ENCODE results near the gene RGSL1. TPM values are rescaled to one million over a fixed set of nuclear protein-coding genes. Genes with fewer than 3 reads are reported as not detected.

Gene RGSL1
- total and polyA plus RNA-seq, 2 of the 8 experiments (the other 6 are each of a cell fraction or from before 2014, with no cell fraction given), result not detected

DNA sequence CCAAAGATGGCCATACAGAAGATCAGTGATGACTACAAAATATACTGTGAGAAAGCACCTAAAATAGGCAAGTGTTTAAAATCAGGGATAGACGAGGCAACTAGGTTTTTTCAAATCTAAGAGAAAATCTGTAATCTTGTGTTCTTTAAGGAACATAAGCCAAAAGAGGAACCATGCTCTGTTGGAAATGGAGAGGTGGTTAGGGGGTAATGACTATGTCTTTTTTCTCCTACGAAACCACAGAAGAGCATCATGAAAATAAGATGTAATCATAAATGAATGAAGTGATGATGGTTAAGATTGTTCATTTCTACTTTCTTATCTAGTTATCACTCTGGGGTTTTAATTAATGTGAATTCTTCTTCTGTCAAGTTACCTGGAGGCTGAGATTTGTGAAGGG, 43.1 kb downstream of the RGSL1 start:
- Histone ChIP-seq H4K20me1 (replicated peaks in 1 of 2; ENCODE audit: control insufficient read depth in 1 of 2, insufficient read depth in 2 of 2, low read length in 2 of 2) (no peaks in the 10 kb centered on the region), H4K91ac (replicated peaks; ENCODE audit: insufficient read length, low read length) (no peak overlapping the region), H3K36me3 (ENCODE audit: control insufficient read depth in 2 of 4, insufficient read depth in 4 of 4, low read length in 3 of 4) (no peaks in the 10 kb centered on the region), H3K23ac (ENCODE audit: insufficient read length) (no peak overlapping the region), H3K4me1 (replicated peaks in 1 of 4; ENCODE audit: control insufficient read depth in 3 of 4, insufficient read depth in 4 of 4, low read length in 3 of 4) (no peaks in the 10 kb centered on the region), H2AFZ (ENCODE audit: low read length) (no peak overlapping the region), H3K14ac (ENCODE audit: insufficient read length) (no peak overlapping the region), H3K18ac (ENCODE audit: extremely low read depth, low read length) (no peak overlapping the region), H2AK5ac (ENCODE audit: low read depth, low read length) (no peak overlapping the region), H3K79me1 (ENCODE audit: low read depth, low read length) (no peaks in the 10 kb centered on the region), H4K8ac (ENCODE audit: extremely low read depth, insufficient read depth, low read length) (no peak overlapping the region), H3K56ac (replicated peaks; ENCODE audit: insufficient read length, low read depth, low read length) (no peak overlapping the region), H3K79me2 (ENCODE audit: control insufficient read depth in 1 of 2, insufficient read depth in 2 of 2, low read length in 2 of 2) (no peaks in the 10 kb centered on the region), H3K27ac (ENCODE audit: low read depth, low read length) (no peak overlapping the region), H2BK15ac (ENCODE audit: low read length) (no peak overlapping the region), H2BK20ac (ENCODE audit: low read length) (no peak overlapping the region), H3K9me3 (ENCODE audit: insufficient read depth in 2 of 2, low read depth in 1 of 2, low read length in 1 of 2) (no peaks in the 10 kb centered on the region), H2BK120ac (replicated peaks; ENCODE audit: low read depth, low read length) (no peak overlapping the region), H3K4me2 (ENCODE audit: insufficient read depth in 1 of 2, low read depth in 2 of 2, low read length in 2 of 2) (no peak overlapping the region), H2BK5ac (ENCODE audit: low read depth, low read length) (no peak overlapping the region), H3K4ac (replicated peaks; ENCODE audit: insufficient read length, low read depth, low read length) (no peak overlapping the region), H3K4me3 (ENCODE audit: extremely low read depth in 1 of 4, insufficient read depth in 2 of 4, low read depth in 3 of 4, low read length in 4 of 4) (no peak overlapping the region), H2BK12ac (ENCODE audit: low read depth, low read length) (no peak overlapping the region), H4K5ac (ENCODE audit: insufficient read length, low read depth, low read length) (no peak overlapping the region), H3K9ac (replicated peaks in 1 of 4; ENCODE audit: extremely low read depth in 1 of 4, low read depth in 3 of 4, low read length in 3 of 4) (no peak overlapping the region), H3K23me2 (ENCODE audit: low read depth, low read length) (no peaks in the 10 kb centered on the region), H3K27me3 (replicated peaks in 1 of 4; ENCODE audit: control insufficient read depth in 3 of 4, extremely low read depth in 1 of 4, insufficient read depth in 3 of 4, low read length in 3 of 4) (no peaks in the 10 kb centered on the region; a peak in 1 of 7 replicates)
- WGBS, 2 experiments (ENCODE audit: extremely low coverage in 1 of 2, insufficient coverage in 1 of 2, insufficient read length in 1 of 2, insufficient replicate concordance in 2 of 2, low coverage in 1 of 2, low lambda C conversion rate in 2 of 2, missing lambda C conversion rate in 1 of 2), result 85% methylated on average over 2 of the region's 2 CpGs; no CpG with 5 or more reads in 1 of the 2 experiments
- FAIRE-seq (no peak), DNase-seq (ENCODE audit: low read depth in 1 of 2, low spot score in 2 of 2) (no peak)
- ChIA-PET CTCF (ENCODE audit: partially characterized antibody) (interaction anchor here (0.6 to 2.0 kb wide), 2 partner anchors 9 to 152 kb away, joined by 4 to 8 read pairs; no protein-coding TSS in a partner anchor), POLR2A (ENCODE audit: partially characterized antibody) (no interaction called here)
- no peak for TF ChIP-seq SUZ12 (IDR thresholded peaks at IDR 0.05; ENCODE audit: low read length)
- no peak for TF ChIP-seq SIX5 (IDR thresholded peaks at IDR 0.05; ENCODE audit: low read depth, low read length)
- no peak for TF ChIP-seq JUND (IDR thresholded peaks at IDR 0.05; ENCODE audit: low read length)
- TF ChIP-seq NANOG (IDR thresholded peaks at IDR 0.05; ENCODE audit: insufficient read depth, low read depth, low read length, poor library complexity, severe bottlenecking), result no peak
- no peak for TF ChIP-seq RFX5 (IDR thresholded peaks at IDR 0.05; ENCODE audit: borderline replicate concordance, low read depth, low read length)
- TF ChIP-seq CHD2 (IDR thresholded peaks at IDR 0.05; ENCODE audit: low read length), result no peak
- no peak for TF ChIP-seq SP2 (IDR thresholded peaks at IDR 0.05; ENCODE audit: low read length)
- no peak for TF ChIP-seq MAFK (IDR thresholded peaks at IDR 0.05; ENCODE audit: low read depth, low read length)
- TF ChIP-seq, protein P1, sequence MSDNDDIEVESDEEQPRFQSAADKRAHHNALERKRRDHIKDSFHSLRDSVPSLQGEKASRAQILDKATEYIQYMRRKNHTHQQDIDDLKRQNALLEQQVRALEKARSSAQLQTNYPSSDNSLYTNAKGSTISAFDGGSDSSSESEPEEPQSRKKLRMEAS (IDR thresholded peaks at IDR 0.05), result no peak
- no peak for TF ChIP-seq TCF12 (IDR thresholded peaks at IDR 0.05; ENCODE audit: low read depth, low read length)
- no peak for TF ChIP-seq TEAD4 (IDR thresholded peaks at IDR 0.05; ENCODE audit: low read depth, low read length)
- no peak for TF ChIP-seq NRF1 (IDR thresholded peaks at IDR 0.05; ENCODE audit: low read depth, low read length)
- TF ChIP-seq POU5F1 (IDR thresholded peaks at IDR 0.05; ENCODE audit: low read depth, low read length), result no peak
- TF ChIP-seq FOSL1 (IDR thresholded peaks at IDR 0.05; ENCODE audit: insufficient read depth, low read depth, low read length), result no peak
- TF ChIP-seq RNF2 (IDR thresholded peaks at IDR 0.05; ENCODE audit: borderline replicate concordance, low read depth, low read length, missing control alignments, poor library complexity, severe bottlenecking), result no peak

All from H1 (cell line).